Fibroblast of skin of left quadriceps (primary cell): Measurements from ENCODE around the gene DAPP1.
"Not testable (repeated sequence)": the region's sequence is repeated elsewhere in the genome, so short reads cannot be mapped to it uniquely, and the experiment has no call there.

Experiments used
- DNase-seq, 2 experiments: peaks; one replicate each; pipeline ENCODE4 v3.0.0-alpha.2; 2013; ENCODE audit warnings: low read depth in 2 of 2

DAPP1 gene

DNA sequence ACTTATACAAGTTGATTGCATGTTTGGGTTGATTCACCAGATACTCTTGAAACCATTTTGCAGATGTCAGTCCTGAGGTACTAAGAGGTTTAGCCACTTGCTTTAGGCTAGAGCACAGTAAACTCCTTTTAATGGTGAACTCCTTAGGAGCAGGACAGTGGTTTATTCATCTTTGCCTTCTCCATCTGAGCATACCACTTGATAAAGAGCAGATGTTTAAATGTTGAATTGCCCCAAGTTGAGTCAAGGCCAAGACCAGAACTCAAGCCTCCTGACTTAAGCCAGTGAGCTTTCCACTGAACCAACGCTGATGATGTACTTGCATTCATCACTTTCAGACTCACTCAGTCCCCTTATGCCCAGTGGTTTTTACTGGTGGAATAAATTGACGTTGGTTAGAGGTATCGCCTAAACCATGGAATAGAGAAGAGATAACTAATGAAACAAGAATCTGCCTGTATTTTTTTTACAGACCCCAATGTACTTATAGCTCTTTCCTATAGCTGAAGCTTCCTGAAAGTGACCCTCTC, 7.5 kb downstream of the DAPP1 start:
- DNase-seq, result no peak

DNA sequence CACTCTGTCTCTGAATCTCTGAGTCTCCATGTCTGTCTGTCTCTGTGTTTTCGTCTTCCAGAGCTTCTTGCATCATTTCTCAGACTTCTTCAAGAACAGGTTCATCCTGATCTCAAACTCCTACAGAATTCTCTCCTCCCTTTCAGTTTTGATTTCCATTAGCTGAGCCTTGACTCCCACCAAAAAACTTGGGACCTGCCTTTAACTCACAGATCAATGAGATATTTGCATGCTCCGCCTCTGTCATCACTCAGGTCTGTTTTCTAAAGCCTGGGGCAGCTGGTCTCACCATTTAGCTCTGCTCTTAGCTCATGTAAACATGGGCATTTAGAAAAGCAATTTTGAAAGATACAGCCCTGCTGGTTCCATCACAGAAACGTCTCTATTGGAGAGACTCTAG, 8.6 kb downstream of the DAPP1 start:
- no peak for DNase-seq

DNA sequence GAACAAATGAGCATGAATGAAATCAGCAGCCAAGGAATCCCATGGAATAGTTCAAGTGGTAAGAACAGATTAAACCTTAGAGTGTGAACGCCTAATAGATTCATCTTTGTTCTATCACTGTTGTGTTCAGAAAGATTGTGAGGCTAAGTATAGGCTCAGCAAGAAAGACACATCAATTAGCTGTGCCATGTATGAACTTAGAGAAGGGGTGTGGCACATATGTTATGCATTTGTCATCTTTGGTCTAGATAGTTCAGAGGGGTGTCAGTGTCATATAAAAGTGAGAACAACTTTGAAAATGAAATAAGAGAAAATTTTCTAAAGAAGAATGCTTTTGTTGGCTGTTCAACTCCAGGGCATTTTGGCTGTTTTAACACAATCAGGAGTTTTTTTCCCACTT, 9.4 kb downstream of the DAPP1 start:
- no peak for DNase-seq

DNA sequence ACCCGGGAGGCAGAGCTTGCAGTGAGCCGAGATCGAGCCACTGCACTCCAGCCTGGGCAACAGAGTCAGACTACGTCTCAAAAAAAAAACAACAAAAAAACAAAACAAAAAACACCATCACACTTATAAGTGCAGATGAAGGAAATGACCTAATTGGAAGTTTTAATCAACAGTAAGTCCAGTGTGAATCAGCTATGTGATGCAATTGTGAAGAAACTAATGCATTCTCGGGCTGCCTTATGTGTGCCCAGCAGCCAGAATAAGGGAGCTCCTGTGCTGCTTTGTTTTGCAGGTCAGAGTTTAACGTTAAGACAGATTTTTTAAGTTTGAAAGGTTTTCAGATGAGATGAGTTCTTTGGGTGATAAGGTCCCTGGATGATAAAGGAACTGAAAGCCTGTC, 10.8 kb downstream of the DAPP1 start:
- no peak for DNase-seq

DNA sequence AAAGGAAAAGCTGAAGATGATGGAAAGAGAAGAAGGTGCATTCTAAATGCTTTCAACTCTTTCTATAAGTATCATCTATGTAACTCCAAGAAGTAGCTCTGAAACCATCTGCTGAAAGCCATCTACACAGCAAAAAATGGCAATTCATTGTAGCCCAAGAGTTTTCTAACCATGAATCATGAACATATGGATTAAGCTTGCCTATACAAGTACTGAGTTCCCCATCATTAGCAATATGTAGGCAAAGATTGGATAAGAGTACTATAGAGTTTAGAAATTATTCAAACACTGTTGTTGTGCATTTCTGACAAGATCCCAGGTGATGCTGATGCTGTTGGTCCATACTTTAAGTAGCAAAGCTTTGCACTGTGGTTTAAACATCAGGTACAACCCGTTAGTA, 11.2 kb downstream of the DAPP1 start:
- no peak for DNase-seq

DNA sequence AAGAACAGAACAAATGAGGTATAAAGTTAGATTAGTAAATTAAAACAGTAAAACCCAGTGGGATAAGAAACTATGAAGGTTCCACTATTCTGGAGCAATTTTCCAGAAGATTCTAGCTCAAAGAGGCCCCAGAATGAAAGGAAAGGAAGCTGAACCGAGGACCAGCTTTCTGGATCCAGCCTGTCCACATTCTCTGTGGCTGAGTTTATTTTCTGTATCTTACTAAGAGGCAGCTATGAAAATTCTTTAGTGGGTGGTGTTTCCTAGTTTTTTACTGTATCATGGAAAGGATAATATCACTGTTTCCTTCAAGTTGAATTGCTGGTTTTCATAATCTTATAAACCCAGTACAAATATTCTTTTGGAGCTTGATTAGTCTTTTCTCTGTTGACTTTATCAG, 11.8 kb downstream of the DAPP1 start:
- DNase-seq, result no peak

DNA sequence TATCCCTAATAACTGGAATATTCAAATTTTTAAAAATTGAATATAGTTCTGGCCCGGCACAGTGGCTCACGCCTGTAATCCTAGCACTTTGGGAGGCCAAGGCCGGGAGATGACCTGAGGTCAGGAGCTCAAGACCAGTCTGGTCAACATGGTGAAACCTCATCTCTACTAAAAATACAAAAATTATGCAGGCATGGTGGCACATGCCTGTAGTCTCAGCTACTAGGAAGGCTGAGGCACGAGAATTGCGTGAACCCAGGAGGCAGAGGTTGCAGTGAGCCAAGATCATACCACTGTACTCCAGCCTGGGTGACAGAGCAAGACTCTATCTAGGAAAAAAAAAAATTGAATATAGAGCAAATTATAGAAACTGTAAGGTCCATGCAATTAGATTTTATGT, 13.4 kb downstream of the DAPP1 start:
- DNase-seq, result not testable (repeated sequence)

DNA sequence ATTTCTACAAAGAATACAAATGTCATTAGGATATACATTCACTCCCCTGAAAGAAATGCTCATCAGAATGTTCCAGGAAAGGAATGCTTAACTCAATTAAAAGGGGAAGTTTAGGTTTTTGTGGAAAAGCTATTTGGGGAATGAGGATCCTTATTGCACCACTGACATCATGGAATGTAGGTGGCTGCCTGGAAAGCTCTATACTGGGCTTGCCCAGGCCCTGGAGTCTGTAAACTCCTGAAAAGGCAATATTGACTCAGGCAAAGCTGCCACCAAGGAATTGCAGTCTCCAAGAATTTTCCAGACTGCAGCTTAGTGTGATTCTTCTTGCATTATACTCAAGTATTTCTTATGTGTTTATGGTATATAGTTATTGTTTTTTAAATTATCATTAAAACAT, 15.7 kb downstream of the DAPP1 start:
- no peak for DNase-seq

DNA sequence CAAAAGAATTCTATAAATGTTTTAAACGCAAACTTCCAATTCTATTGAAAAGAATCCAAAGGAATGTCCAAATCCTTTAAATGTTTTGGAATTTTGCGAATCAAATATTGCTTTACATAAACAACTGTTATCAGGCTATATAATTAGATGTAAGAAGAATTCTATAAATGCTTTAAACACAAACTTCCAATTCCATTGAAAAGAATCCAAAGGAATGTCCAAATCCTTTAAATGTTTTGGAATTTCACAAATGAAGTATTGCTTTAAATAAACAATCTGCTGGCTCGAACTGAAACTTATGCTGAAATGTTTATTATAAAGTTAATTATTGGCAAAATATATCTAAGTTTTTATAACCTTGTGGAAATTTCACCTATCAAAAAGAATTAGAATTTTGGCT, 16.1 kb downstream of the DAPP1 start:
- DNase-seq, result no peak

DNA sequence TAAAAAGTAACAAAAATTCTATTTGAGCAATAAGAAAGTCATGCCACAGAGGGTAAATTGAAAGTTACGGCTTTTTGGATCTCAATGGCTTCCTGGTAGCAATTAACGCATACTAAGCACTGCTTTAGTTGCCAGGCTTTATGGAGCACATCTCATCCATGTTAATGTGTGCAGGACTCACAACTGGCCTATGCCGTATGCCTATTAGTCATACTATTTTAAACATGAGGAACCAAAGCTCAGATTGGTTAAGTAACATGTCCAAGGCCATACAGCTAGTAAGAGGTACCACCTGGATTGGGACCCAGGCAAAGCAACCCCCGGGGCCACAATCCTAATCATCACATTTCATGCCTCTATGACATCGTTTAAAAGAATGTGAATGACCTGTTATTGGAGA, 17.1 kb downstream of the DAPP1 start:
- DNase-seq, result no peak

DNA sequence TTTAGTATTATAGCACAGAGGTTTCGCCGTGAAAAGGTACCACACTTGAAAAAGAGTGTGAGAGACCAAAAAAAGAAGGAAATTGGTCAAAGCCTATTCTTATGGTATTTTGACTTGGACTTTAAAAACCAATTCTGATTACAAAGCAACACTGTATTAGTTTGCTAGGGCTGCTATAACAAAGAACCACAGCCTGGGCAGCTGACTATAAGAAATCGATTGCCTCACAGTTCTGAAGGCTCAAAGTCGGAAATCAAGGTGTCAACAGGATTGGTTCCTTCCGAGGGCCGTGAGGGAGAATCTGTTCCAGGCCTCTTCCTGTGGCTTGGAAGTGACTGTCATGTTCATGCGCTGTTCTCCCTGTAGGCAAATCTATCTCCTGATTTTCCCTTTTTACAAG, 17.9 kb downstream of the DAPP1 start:
- no peak for DNase-seq

DNA sequence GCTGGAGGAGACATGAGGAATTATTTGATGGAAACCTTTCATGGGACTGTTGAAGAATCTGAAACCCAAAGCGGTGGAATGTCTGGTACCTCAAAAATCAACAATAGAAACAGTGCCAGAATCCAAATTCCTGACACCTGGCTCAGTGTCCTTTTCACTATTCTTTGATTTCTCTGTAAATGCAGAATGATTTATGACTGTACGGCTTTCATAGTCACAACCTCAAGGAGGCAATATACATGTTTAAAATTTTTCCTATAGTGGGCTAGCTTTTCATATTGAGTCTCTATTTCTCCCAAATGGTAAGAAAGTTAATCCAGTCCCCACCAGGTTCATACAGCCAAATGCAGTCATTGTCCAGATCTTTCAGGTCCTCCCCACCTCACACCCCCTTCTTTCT, 19.3 kb downstream of the DAPP1 start:
- no peak for DNase-seq

DNA sequence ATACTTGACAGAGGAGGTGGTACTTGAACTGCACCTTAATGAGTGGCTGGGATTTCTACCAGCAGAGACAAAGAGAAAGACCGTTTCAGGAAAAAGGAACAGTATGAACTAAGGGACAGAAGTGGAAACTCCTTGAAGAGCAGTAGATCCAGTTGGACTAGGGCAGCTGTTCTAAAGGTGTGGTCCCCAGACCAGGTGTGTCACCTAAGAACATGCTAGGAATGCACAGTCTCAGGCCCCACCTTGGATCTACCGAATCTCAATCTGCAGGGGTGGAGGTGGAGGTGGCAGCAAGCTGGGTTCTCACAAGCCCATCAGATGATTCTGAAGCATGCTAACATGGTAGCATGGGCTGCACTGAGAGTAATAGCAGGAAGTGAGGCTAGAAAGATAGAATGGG, 22.3 kb downstream of the DAPP1 start:
- DNase-seq, result no peak

DNA sequence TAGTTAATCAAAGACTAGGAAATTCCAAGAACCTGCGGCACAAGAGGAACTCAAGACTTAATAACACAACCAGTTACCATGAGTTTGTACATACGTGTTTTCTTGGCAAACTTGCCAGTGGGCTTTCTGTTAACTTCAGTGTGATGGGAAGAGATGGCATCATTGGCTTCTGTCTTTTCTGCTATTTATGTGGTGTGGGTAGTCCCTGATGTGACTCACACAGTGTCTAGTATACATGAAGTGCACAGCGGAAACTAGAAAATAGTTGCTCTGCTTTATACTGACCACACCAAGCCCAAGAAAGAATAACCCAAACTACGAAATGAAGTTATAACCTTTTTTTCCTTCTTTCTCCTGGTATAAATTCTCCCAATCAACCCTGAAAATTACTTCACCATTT, 24.5 kb downstream of the DAPP1 start:
- no peak for DNase-seq

DNA sequence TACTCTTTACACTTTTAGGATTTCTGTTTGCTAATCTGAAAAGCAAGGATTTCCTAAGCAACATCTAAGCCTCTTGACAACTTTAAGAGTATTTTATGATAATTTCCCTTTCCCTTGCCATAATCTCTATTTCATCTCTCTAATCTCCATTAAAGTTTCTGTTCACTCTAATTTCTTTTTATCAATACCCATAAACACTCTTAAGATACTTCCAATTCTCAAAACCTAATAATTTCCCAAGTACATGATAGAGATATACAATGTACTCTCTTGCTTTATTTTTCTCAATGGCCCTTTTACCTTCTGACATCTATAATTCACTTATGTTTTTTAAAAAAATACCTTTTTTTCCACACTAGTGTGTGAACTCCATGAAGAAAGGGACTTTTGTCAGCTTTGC, 26.8 kb downstream of the DAPP1 start:
- DNase-seq, result no peak

DNA sequence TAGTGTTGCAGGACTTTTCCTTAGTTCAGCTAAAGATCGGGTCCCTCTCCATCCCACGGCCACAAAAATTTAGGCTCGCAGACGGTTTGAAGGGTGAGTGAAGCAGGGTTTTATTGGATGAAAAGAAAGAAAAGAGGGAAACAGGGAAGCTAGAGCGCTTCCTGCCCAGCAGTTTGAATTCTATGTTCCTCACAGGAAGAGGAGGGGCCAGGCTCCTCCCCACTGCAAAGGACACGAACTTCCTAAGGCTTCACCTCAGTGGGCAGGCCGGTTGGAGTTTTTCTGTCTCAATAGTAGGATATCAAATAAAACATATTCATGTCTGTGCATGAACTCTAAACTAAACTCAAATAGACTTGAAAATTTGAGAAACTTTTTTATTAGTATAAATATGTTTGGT, 27.4 kb downstream of the DAPP1 start:
- no peak for DNase-seq

DNA sequence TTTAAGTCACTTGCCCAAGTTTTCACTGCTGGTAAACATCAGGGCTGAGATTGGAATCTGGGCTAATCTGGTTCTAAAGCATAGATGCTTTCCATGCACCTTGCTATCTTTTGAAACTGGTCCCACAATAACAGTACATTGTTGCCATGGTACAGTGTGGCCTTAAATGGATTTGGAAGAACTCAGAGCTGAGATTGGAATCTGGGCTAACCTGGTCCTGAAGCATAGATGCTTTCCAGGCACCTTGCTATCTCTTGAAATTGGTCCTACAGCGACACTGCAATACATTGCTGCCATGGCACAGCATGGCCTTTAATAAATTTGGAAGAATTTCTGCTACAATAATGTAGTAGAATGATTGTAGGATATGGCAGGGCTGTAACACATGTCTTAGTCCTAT, 28.6 kb downstream of the DAPP1 start:
- no peak for DNase-seq

DNA sequence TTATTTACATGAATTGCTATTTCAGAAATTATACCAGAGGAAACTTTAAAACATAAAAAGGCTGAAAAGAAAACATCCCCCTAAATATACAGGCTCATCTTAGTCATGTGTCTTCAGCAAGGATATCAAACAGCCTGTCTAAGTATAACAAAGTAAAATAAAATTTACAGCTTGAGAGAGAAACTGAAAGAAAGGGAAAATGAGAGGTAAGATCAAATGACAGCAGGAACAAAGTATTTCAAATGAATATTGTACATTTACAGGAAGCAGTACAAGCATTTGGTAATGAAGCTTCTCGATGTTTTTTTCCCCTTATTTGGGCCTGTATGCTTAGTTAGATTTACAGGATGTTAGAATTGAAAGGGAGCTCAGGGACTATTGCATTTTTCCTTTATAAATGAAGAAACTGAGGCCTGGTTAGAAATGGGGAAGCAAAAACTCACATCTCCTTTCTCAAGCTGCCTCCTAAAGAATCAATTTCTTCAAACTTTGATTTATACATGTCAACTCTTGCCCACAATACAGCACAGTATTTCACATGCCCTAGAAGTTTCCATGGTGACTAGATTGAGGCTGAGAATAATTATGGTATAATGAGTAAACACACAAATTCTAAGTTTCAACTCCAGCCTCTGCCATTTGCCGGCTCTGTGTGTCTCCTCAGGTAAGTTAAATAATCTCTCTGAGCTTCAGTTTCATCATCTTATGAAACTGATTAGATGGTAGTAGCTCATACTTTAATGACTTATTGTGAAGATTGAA, 29.3 kb downstream of the DAPP1 start:
- DNase-seq, result no peak

DNA sequence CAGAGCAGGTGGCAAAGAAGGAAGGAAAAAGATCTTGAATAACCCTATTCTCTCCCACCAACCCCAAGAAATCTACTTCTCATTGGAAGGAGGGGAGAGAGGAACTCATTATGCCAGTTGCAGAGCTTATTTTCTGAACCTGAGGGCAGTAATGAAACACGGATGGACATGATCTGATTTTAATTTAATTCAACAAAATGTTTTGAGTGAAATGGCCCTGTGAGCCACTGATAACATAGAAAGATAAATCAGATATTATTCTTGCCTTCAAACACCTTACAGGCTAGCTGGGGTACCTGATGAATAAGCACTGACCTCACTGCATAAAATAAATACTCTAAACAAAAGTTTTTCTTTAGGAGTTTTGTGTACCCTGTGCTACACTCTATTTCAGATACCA, 30.3 kb downstream of the DAPP1 start:
- no peak for DNase-seq

DNA sequence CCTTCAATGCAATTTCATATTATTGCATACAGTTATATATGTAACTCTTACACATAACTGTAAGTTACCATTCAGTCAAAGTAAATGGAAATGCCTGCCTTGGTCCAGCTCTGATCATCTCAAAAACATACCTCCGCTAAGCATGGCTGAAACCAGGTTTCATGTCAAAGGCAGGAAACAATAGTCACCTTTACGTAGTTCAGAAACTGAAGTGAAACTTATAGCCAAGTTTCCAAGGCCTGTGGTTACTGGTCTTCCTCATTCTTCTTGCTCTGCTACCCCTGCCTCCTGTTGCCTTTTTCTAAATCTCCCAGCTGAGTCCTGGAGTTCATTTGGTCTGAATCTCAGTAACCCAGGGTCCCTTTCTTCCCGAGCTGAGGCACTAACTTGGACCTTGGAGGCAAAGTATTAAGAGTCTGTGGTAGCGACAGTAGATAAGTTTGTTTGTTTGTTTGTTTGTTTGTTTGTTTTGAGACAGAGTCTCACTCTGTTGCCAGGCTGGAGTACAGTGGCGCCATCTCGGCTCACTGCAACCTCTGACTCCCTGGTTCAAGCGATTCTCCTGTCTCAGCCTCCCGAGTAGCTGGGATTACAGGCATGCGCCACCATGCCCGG, 30.8 kb downstream of the DAPP1 start:
- DNase-seq, result no peak

DNA sequence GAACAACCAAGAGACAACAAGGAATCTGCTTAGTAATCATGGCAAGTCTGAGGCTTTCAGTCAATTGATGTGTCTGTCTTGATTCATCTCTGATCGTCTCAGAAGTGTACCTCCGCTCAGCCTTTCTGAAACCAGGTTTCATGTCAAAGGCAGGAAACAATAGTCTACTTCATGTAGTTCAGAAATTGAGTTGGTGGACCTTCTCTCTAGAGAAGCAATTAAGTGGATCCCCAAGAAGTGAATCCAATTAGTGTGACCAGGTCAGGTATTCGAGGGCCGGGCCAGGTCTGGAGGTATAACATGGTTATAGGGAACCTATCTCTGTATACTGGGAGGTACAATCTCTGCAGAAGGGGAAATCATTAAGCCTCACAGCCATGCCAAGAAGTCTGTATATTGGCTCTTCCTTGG, 32.0 kb downstream of the DAPP1 start:
- DNase-seq, result no peak

DNA sequence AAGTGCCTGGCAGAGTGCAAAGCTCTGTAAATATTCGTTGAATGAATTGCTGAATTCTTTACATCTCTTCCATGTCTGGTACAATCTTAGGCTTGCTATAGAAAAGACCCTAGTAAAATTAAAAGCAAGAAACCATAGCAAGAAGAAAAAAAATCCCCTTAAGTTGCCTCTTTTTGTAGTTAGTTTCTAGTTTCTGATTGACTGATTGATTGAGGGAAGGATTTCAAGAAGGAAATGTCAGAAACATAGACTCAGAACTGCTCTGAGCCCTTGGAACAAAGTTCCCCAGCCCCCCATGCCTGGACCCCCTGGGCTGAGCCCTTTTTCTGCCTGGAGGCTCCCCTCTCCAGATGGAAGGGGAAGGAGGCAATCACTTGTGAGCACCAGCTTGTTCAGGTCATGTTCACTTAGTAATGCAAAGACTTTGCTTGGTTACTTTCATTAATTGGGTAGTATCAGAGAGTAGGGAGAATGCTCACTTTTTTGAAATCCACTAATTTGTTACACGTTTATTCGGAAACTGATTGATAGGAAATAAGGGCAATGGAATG, 35.6 kb downstream of the DAPP1 start:
- DNase-seq, result no peak

DNA sequence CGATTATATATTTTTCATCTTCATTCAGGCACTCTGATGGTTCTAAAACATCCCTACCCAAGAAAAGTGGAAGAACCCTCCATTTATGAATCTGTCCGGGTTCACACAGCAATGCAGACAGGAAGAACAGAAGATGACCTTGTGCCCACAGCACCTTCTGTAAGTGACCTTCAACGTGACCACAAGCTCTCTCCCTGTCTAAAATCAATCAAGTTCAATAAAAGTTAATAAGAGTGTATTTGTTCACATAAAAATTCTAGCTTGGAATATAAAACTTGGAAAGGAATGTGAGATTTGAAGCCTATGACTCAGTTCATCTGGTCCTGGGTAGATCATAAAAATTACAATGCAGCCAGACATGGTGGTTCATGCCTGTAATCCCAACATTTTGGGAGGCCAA, 36.6 kb downstream of the DAPP1 start:
- no peak for DNase-seq
